GM21367 (cell line): Measurements from ENCODE around the gene EGR4.

Experiments used
- ATAC-seq: cut with Tn5 transposase; IDR thresholded peaks from one replicate; pipeline ENCODE4 v1.9.1; 2021; ENCODE audit not compliant: unreplicated experiment

Gene EGR4

DNA sequence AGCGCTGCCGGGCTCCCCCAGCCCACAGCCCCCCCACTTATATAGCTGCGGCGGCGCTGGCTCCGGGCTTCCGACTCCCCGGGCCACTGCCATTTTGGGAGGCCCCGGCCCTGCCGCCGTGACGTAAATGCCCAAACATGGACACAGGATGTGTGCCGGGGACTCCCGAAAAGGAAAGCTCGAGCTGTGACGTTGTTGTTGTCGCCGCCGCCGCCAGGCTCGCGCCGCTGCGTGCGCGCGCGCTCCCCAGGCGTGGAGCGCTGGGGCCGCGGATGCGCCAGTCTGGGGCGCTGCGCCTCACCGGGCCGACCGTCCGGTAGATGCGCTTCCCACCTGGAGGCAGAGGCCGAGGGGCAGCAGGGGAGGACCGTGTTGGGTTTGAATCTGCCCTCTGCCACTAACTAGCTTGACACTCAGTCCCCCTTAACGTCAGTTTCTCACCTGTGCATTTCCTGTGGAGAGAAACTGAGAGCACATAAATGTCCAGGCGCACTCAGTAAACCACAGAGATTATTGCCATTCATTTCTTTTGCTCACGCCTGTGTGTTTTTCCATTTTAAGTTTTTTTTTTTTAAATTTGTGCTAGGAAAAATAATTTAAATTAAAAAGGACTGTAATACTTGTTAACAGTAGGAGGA lies at the start of gene EGR4:
EGR4 (minus strand) TSS at position 15 of the 638 bp plus-strand sequence. CDS start 231 bp downstream, outside the sequence.
- peak; percentile 90 for ATAC-seq

DNA sequence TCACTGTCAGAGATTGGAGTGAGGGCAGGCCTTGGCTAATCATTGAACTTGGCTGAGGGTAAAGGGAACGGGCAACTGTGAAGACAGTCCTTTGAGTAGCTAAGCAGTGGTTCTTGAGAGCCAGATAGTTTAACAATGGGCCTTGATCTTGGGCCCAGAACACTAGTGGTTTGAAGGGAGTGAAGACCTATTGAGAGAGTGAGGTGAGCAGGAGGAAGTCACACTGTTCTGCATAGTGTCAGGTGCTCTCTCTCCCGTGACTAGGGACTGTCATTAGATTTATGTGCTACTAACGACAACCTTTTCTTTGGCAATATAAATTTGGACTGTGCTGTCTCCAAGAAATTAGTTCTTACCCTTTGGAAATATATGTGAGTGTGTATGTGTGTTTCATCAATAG lies 47.7 kb upstream of the EGR4 start:
- no peak for ATAC-seq

DNA sequence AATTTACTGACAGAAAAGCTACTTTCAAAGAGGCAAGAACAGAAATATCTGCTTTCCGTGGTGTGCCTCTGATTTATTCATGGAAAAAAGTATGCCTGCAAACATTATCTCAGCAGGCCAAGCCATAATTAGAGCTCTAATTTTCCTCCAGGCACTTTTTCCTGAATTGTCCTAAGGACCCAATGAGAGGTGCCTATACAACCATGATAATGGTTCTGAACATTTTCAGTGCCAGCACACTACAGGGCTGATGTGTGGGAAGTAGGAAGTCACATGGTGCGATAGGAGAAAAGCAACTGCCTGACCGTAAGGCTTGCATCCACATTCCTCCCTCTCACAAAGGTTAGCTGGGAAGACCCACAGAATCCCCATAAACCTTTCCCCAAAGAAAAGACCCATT lies 45.9 kb upstream of the EGR4 start:
- no peak for ATAC-seq

DNA sequence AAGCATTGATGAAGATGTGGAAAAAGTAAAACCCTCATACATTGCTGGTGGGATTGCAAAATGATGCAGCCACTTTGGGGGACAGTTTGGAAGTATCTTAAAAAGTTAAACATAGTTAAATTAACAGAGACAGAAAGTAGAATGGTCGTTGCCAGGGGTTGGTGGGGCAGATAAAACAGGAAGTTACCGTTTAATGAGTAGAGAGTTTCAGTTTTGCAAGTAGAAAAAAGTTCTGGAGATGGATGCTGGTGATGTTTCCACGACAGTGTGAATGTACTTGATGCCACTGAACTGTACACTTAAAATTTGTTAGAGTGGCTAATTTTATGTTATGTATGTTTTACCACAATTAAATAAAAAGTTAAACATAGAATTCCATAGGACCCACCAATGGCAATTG lies 44.5 kb upstream of the EGR4 start:
- ATAC-seq: peak; percentile 55

DNA sequence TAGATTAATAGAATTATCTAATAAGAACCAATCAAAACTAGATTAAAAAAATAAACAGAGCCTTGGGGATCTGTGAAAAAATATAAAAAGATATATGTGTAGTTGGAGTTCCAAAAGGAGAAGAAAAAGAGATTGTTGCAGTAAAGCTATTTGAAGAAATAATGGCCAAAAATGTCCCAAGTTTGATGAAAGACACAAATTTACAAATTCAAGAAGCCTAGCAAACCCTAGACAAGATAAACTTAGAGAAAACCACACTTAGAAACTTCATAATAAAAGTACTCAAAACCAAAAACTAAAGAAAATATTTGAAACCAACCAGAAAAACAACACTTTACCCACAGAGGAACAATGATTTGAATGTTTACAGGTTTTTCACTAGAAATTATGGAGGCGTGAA lies 41.3 kb upstream of the EGR4 start:
- no peak for ATAC-seq

DNA sequence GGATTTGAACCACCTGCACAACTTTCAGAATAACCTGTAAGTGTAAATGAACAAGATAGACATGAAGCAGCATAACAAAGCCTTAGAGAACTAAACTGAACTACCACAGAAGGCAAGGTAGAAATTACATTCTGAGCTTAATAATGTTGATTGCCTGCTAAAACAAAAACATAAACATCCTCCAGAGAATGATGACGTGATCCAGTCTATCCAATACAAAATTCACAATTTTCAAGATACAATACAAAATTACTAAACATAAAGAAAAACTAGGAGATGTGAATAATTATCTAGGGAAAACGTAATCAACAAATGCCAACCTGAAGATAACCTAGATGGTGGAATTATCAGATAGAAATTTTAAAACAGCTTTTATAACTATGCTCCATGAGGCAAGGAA lies 40.7 kb upstream of the EGR4 start:
- no peak for ATAC-seq

DNA sequence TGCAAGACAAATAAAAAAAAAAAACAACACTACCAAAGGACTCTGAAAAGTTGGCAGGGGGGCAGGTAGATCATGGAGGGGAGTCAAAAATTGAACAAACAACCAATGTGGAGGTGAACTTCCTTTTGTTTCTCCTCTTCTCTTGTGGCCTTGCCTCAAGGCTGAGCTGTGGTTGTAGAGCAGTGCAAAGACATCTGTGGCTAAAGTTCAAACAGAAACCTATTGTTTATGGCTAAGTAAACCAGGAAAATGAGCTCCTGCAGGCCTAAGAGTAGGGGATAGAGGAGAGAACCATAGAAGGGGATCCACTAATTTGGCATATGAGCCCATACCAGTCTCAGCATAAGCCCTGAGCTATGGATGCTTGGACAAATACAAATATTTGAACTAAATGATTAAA lies 40.2 kb upstream of the EGR4 start:
- ATAC-seq: no peak

DNA sequence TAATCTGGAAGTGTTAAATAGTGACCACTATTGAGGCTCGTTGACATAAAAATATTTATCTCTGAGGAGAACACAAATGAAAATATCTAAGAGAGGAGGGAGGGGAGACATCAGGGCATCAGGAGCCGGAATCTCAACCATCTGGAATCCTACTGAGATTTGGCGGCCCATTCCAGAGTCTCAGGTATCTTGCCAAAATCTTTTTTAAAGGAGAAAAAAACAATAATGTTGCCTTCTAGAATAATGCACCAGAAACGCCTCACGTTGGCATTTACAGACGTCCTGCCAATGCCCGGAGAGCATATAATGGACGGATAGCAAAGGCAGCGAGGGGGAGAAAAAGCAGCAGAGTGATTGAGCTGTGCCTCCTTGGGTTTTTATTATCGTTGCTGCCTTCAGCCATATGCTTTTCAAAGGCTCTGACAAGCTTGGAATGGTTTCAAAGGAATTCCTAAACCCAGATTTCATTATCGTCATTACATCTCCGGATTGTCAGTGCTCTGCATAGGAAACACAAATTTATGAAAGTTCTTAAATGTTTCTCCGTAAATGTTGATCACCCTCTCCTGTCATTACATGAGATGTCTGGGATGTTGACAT lies 30.9 kb upstream of the EGR4 start:
- no peak for ATAC-seq

DNA sequence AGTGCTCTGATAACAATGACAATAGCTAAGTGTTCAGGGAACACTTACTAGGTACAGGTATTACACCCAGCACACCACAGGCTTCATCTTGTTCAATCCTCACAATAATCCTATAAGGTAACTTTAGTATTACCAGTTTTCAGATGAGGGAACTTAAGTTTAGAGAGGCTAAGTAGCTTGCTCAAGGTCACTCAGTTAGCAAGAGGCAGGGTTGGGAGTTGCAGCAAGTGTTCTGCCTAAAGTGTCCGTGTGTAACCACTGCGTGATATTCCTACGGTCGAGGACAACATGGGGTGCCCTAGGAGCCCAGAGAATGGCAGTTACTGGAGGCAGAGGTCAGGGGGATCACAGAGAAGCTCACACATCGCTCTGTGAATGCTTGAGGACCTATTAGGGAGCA lies 30.2 kb upstream of the EGR4 start:
- no peak for ATAC-seq

DNA sequence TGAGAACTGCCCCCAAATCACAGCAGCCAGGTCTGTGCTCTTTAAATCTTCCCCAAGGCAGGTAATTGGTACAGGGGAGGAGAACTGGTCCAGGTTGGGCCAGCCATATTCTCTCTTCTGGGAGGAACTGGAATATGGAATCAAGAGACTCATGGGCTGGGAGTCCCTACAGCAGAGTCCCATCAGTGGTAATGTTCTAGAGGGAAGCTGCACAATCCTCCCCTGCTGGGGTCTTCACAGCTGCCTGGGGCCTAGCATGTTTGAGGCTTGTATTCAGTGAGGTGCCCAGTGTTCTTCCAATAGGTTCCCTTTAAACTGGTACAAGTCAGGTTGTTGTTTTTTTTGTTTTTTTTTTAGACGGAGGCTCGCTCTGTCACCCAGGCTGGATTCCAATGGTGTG lies 21.1 kb upstream of the EGR4 start:
- ATAC-seq: no peak

DNA sequence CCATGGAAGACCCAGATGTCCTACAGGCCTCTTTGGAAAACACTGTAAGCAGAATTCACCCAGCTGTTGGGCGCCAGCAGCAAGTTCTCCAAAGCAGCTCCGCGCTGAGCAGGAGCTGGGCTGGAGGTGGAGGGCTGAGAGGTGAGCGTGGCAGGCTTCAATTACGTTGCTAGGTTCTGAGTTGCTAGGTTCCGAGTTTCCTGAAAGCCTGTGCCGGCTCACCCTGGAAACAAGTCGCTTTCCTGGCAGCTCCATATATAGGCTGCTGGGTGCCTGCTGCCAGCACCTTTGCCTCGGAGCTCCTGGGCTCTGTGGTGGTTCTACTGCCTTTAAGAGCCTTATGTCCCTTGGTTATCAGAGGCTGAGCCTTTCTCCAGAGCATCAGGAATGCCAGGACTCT lies 14.4 kb upstream of the EGR4 start:
- no peak for ATAC-seq

DNA sequence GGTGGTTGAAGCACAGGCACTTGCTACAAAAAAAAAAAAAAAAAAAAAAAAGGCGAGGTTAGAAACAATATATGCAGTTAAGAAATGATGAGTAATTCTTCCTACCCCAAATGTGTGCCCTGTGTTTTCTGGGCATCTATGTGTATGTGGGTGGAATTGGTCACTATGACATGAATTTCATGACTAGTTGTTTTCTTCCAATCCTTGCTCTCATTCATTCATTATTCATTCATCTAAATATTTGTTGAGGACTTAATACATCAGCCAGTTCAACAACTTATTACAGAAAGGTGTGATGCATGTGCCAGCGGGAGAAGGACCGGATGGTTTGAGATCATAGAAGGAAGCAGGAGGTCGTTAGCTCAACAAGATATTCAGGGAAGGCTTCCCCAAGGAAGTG lies 8.3 kb upstream of the EGR4 start:
- no peak for ATAC-seq

DNA sequence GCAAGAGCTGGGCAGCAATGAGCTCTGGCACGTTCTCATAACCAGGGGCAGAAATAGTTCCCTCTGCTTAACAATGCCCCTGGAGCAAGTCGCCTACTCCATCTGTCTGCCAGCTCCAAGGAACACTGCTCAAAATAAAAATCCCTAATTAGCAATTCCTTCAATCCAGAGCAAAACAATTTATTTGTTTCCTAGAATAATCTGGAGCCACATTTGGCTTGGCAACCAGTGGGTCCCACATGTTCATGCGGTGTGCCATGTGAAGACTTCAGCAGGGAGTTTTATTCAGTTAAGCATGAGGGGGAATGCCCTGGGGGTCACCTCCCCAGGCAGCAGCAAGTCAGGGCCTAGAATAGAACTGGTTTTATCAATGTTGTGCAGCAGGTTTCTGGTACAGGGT lies 7.6 kb upstream of the EGR4 start:
- ATAC-seq: no peak

DNA sequence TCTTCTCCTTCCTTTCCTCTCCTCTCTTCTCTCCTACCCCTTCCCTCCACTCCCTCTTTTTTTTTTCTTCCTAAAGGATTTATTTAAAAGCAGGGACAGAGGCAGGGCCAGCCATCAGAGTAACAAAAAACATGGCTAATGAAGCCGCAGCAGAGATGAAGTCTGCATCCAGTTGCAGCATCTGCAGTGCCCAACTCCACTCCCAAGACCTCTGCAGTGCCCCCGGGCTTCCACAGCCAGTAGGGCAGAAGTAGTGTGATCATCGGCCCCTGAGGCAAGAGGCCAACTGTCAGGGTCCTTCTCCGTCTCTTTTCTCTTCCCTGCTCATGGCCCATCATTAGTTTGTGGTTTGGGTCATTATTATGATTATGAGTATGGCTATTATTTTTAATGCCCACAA lies 4.2 kb upstream of the EGR4 start:
- ATAC-seq: no peak

DNA sequence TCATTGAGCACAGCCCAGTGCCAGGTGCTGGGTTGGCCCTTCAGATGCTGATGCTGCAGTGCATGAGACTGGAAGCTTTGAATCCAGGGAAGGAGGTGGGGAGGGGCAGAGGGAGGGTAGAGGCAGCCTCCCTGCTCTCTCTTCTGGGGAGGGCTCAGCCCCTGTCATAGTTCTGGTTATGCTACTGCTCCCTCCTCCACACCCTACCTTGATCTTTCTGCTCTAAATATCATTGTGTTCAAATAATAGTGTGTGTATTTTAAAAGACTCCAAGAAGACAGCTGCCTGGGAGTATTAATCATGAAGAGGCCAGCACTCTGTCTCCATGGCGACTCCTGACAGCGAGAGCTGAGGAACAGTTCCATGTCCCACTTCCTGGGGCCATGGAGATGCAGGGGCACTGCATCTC lies 3.8 kb upstream of the EGR4 start:
- no peak for ATAC-seq

DNA sequence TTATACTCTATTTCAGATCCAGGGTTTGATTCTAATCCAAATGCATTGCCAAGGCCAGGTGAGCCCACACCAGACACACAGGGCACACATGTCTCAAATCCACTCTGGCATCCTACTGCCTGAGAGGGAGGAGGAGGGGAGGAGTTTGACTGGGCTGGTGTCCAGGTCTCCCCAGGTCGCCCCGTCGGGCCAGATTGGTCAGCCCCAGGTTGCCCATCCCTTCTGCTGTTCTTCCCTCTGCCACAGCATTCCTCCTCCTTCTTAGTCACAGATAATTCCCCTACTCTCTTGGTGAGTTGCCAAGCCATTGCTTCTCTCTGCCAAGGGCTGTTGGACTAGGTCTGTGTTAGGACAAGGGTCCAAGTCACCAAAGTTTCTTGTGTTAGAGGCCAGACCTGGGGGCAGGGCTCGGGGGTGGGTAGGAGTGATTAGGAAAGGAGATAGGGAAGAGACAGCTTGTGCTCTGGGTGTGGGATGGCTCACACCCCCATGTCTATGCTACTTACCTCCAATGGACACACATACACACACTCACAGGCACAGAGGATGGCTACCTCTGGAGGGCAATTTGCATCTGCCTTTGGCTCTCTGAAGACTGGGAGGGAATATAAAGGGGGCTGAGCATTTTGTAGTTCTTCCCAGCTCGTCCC lies 2.5 kb upstream of the EGR4 start:
- ATAC-seq: no peak

DNA sequence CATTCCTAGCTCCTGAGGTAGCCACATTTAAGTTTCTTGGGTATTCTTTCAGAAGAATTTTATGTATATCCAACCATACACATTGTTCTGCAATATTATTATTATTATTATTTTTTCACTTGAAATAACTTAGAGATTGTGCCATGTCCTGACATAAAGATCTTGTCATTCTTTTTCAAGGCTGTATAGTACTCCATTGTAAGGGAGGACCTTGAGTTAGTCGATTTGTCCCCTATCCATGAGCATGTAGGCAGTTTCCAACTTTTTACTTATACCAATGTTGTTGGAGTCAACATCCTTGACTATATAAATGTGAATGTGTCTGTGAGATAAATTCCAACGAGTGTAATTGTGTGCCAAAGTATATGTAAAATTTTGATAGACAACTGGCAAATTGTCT lies 891 bp upstream of the EGR4 start:
- ATAC-seq: no peak

DNA sequence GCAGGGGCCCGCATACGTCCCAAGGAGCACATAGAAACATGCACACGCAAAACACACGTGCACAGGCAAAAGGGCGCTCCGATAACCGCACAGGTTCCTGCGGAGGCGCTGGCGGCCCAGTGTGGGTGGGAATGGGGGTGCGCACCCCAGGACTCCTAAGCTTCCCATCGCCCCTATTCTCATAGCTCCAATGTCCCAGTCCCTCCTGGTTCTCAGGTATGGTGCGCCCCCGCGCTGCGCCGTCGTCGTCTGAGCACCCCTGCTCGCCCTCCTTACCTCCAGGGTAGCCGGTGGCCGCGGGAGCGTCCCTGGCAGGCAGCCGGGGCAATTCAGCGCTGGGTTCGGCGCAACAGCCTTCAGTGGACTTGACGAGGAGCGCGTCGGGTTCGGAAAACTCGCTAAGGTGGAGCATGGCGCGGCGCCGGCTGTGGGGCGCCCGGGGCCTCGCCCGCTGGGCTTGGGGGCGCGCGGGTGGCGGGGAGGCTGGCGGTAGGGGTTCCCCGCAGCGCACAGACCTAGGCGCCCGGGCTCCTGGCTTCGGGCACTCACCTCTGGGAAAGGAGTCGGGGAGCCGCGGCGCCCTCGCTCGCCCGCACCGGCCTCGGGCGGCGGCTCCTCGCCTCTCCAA lies 328 bp downstream of the EGR4 start:
- ATAC-seq: no peak

DNA sequence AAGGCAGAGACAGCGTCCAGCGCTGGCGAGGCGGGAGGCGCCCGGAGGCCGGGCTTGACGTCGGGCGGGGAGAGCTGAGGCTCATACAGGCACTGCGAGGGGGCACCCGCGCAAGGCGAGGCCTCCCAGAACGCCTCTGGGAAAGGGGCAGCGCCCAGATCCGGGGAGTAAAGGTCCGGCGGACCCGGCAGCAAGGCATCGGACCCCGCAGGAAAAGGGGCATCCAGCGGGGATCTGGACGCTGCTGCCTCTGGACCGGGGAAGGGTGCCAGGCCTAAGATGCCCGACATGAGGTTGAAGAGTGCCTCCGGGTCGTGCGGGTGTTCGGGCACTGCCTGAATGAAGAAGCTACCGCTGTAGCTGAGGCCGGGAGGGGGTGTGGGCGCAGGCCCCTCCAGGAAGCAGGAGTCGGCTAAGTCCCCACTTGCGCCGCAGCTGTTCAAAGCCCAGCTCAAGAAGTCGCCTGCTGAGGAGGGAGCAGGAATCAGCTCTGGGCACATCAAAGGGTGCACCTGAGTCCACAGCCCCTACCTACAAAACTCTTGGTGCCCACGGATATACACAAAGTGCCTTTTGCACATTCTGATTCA lies 937 bp downstream of the EGR4 start:
- no peak for ATAC-seq

DNA sequence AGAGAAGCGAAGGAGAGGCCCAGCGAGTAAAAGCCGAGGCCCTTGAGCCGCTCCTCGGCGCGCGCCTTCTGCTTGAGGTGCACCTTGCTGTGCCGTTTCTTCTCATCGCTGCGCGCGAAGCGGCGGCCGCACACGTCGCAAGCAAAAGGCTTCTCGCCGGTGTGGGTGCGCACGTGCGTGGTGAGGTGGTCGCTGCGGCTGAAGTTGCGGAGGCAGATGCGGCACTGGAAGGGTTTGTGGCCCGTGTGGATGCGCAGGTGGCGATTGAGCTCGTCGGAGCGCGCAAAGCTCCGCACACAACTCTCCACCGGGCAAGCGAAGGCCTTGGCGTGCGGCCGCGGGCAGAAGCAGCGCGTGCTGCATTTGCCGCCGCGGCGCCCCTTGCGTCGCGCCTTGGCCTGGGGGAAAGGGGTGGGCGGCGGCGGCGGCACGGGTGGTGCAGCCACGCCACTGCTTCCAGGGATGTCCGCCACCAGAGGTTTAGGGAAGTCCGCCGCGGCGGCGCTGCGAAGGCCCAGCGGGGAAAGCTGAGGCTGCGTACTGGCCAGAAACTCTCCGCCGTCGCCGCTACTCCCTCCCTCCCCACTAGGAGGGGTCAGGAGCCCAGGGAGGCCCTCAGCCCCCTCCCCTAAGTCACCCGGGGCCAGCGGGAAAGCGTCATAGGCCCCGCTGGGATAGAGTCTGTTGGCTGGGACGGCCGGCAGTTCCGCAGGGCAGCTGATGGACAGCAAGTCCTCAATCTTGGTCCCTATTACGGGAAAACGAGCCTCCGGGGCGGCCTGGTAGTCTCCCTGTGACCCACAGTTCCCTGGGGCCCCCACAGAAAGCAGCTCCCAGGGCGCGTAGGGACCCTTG lies 1.7 kb downstream of the EGR4 start:
- no peak for ATAC-seq

DNA sequence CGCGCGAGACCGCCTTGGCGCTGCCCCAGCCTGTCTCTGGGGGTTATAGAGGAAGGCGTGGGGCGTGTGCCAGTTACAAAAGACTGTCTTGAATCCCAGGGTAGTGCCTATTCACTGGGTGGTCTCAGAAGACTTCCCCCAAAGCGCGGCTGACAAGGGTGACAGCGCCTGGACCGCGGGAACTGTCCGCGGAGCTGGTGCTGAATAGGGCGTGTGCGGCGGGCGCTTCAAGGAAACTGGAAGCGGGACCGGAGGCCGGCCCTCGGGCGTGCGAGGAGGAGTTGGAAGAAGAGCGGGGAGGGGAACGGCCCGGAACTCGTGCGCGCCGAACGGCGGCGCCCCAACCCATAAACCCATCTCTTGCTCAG lies 2.3 kb downstream of the EGR4 start:
- ATAC-seq: no peak
